CD4-positive, alpha-beta T cell (primary cell): ENCODE data around the gene MFSD12. TPM values are rescaled to one million over a fixed set of nuclear protein-coding genes. Genes with fewer than 3 reads are reported as not detected.
A peak's percentile ranks its signal among the peaks of the same experiment; 100 is the strongest.

ENCODE experiments used
- ATAC-seq: fragments of 200-7000 bp; cut with Tn5 transposase; one replicate; pipeline ENCODE4 v1.10.0; 2022; ENCODE audit warnings: mild to moderate bottlenecking; ENCODE audit not compliant: poor library complexity
- CTCF ChIA-PET: fragments of 350-600 bp; sonication (Branson Sonifier 250); formaldehyde crosslinking; loops from one replicate; lab custom pipeline; 2021; ENCODE audit warnings: antibody characterized with exemption, inconsistent platforms; lab: Charles Lee
- POLR2A ChIA-PET: fragments of 350-600 bp; sonication (Branson Sonifier 250); formaldehyde crosslinking; loops from one replicate; lab custom pipeline; 2021; ENCODE audit warnings: antibody characterized with exemption, inconsistent platforms; lab: Charles Lee
- DNase-seq, 14 experiments: peaks; one replicate each; pipeline ENCODE4 v3.0.0-alpha.2; 2013 to 2020; ENCODE audit warnings: mixed read lengths in 2 of 14
- H3K27ac ChIP-seq, 2 donors: one replicate each; pipeline versions ENCODE4 v1.5.1 to v1.7.0; 2013; ENCODE audit warnings: low read length in 2 of 2, low read depth in 1 of 2, mild to moderate bottlenecking in 1 of 2
- H3K27me3 ChIP-seq, 2 experiments: 1 replicate in 1 of 2; 2 replicates in 1 of 2; pipeline versions ENCODE4 v1.6.1 to v1.7.0; 2013; ENCODE audit warnings: low read length in 2 of 2, control low read depth in 1 of 2, mild to moderate bottlenecking in 1 of 2, moderate library complexity in 1 of 2; ENCODE audit not compliant: insufficient read depth in 2 of 2, control insufficient read depth in 1 of 2
- H3K36me3 ChIP-seq: one replicate; pipeline ENCODE4 v1.6.1; 2013; ENCODE audit warnings: low read length, control low read depth; ENCODE audit not compliant: insufficient read depth
- H3K4me1 ChIP-seq: one replicate; pipeline ENCODE4 v1.6.1; 2013; ENCODE audit warnings: low read length, control low read depth; ENCODE audit not compliant: insufficient read depth
- H3K4me3 ChIP-seq: one replicate; pipeline ENCODE4 v1.5.1; 2013; ENCODE audit warnings: mild to moderate bottlenecking, low read length, moderate library complexity
- H3K9me3 ChIP-seq, 2 experiments: 1 replicate in 1 of 2; 2 replicates in 1 of 2; pipeline versions ENCODE4 v1.6.1 to v1.7.0; 2013; ENCODE audit warnings: low read length in 2 of 2, mild to moderate bottlenecking in 2 of 2, control low read depth in 1 of 2, moderate library complexity in 1 of 2; ENCODE audit not compliant: control insufficient read depth in 1 of 2, insufficient read depth in 1 of 2
- H3K27ac Mint-ChIP-seq: one replicate; pipeline ENCODE4 v1.8.0; 2020; ENCODE audit warnings: mixed read lengths
- H3K27me3 Mint-ChIP-seq: one replicate; pipeline ENCODE4 v1.8.0; 2021; ENCODE audit warnings: mixed read lengths
- H3K36me3 Mint-ChIP-seq: one replicate; pipeline ENCODE4 v1.8.0; 2021; ENCODE audit warnings: low read depth, mixed read lengths
- H3K4me1 Mint-ChIP-seq: one replicate; pipeline ENCODE4 v1.8.0; 2021; ENCODE audit warnings: low read depth, mixed read lengths
- H3K4me3 Mint-ChIP-seq: one replicate; pipeline ENCODE4 v1.8.0; 2020; ENCODE audit warnings: mild to moderate bottlenecking, mixed read lengths
- H3K9me3 Mint-ChIP-seq: one replicate; pipeline ENCODE4 v1.8.0; 2020; ENCODE audit warnings: mixed read lengths
- CTCF ChIP-seq: fragments of 200-600 bp; IDR thresholded peaks from one replicate; pipeline ENCODE4 v1.8.0; 2022; ENCODE audit warnings: antibody characterized with exemption, mild to moderate bottlenecking
- intact Hi-C, 2 experiments: fragments of 100-400 bp; cut with DNase I in 1 of 2; cut with micrococcal nuclease in 1 of 2; formaldehyde crosslinking; loops; one replicate each; pipeline versions ENCODE4 v1.15.1 to v1.9.0; 2023 to 2025; cut with DNase I, micrococcal nuclease
- polyA plus RNA-seq, 2 donors: library from polyadenylated mRNA; unstranded; fragments of 120-200 nt; gene quantifications; one replicate each; pipeline ENCODE4 v1.2.1, GENCODE V29; 2013
- total RNA-seq, 174 experiments: library from RNA in 2 of 174; stranded (reverse) in 2 of 174; gene quantifications; one replicate each; pipeline ENCODE4 v1.2.3 and lab custom pipeline; 2021 to 2026

MFSD12 gene
- 10 to 100 TPM; 62.5 to 65.0 TPM for total RNA-seq
- polyA plus RNA-seq (2013, experiment 1 of 2) = 63.9 TPM
- polyA plus RNA-seq (2013, experiment 2 of 2) = 70.8 TPM
- total RNA-seq (lab: John Stamatoyannopoulos, UW) = 45.8 to 148 (median 85.1) reads per million in 172 experiments

DNA sequence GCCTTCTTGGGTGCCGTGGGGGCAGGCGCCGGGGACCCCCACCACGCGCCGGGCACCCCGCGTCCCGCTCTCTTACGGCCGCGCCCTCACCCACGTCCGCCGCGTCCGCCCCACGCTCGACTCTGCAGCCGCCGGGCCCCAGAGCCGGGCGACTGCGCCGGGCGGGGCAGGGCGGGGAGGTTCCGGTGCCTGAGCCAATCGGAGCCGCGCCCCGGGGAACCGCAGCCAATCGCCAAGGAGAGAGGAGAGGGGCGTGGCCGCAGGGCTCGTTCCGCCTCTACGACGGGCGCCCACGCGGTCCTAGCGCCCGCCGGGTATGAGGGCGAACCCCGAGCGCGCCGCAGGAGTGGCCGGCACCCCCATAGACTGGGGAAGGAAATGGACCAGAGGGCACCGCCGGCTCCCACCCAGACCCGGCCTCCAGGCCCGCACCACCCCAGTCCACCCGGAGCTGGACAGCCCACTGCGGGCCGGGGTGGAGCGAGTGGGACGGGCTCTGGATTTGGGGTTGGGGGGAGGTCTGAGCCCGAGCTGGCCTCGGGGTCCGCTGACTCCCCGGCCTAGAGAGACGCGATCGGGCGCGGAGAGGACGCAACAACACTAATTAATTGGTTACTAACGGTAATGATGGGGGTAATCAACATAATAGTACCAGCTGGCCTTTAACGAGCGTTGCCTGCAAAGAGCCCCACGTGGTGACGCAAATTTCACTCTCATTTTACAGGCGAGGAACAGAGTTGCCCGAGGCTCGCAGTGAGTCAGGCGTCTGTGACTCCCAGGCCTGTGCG is at the start of gene MFSD12:
MFSD12 (minus strand) TSS at position 126 of the 788 bp plus-strand sequence. CDS start 183 bp downstream, outside the sequence.
- CTCF ChIA-PET = interaction anchor here (0.6 to 3.4 kb wide), 3 partner anchors 12 to 28 kb away, joined by 4 to 33 read pairs (median 4); partner anchors contain the start of gene GIPC3
- H3K4me1 ChIP-seq = peaks cover 54% of the 10 kb centered on the region

GRCh38 chr19:3606690-3607289 is 49.4 kb upstream of the MFSD12 start, which contains the start of gene TBXA2R:
Gene TBXA2R, minus strand, starts transcription at chr19:3606875. Its CDS starts 6,241 bp downstream, at chr19:3600634.
- Mint-ChIP-seq H3K36me3 (peaks cover 7% of the 10 kb centered on the region), H3K27me3 (no peaks in the 10 kb centered on the region), H3K4me3 (peak within 1 kb of the TSS; percentile 73), H3K4me1 (peaks cover 14% of the 10 kb centered on the region), H3K27ac (no peak within 1 kb of the TSS), H3K9me3 (no peaks in the 10 kb centered on the region)
- intact Hi-C loops = loop anchor here in 1 of 2 experiments (1.0 kb wide), 1 partner anchor 61 kb away; no protein-coding TSS in a partner anchor
- POLR2A ChIA-PET = interaction anchor here (2.0 kb wide), 1 partner anchor 22 kb away, joined by 9 read pairs; the partner anchor contains the start of gene GIPC3
- CTCF ChIA-PET = no interaction called here
- no peak for TF ChIP-seq CTCF
- DNase-seq = peak in 12 of 14 experiments; percentile 28 to 72 (median 47)
- peaks cover 0 to 3% of the 10 kb centered on the region in 2 experiments for H3K27me3 ChIP-seq
- peaks cover 0 to 30% of the 10 kb centered on the region in 2 experiments for H3K9me3 ChIP-seq
- H3K27ac ChIP-seq = no peak within 1 kb of the TSS
- H3K4me3 ChIP-seq = peak within 1 kb of the TSS; percentile 49
- H3K4me1 ChIP-seq = peaks cover 40% of the 10 kb centered on the region
- peak; percentile 31 for ATAC-seq
- peaks cover 12% of the 10 kb centered on the region for H3K36me3 ChIP-seq

More for the DNA sequence above, at the start of gene MFSD12:
- no peak for TF ChIP-seq CTCF
- Histone ChIP-seq H3K27me3 (no peaks in the 10 kb centered on the region), H3K36me3 (no peaks in the 10 kb centered on the region), H3K27ac (peak within 1 kb of the TSS; percentile 45 to 71), H3K4me3 (peak within 1 kb of the TSS; percentile 84), H3K9me3 (no peaks in the 10 kb centered on the region)
- Mint-ChIP-seq H3K27me3 (no peaks in the 10 kb centered on the region), H3K27ac (peak within 1 kb of the TSS; percentile 93), H3K4me1 (peaks cover 33% of the 10 kb centered on the region), H3K36me3 (peaks cover 13% of the 10 kb centered on the region), H3K9me3 (no peaks in the 10 kb centered on the region), H3K4me3 (peak within 1 kb of the TSS; percentile 93)
- DNase-seq = peak; percentile 87 to 97 (median 94)
- POLR2A ChIA-PET = interaction anchor here (0.7 to 2.4 kb wide), 12 partner anchors 9 to 843 kb away, joined by 3 to 21 read pairs (median 4); partner anchors contain the start of genes CACTIN, GIPC3, MRPL54 and SH3GL1
- ATAC-seq = peak; percentile 77
- intact Hi-C loops = loop anchor here (1.0 kb wide), 3 partner anchors 15 to 70 kb away; partner anchors contain the start of genes HMG20B (in 2 of the 2) and FZR1 (in 1 of the 2)

DNA sequence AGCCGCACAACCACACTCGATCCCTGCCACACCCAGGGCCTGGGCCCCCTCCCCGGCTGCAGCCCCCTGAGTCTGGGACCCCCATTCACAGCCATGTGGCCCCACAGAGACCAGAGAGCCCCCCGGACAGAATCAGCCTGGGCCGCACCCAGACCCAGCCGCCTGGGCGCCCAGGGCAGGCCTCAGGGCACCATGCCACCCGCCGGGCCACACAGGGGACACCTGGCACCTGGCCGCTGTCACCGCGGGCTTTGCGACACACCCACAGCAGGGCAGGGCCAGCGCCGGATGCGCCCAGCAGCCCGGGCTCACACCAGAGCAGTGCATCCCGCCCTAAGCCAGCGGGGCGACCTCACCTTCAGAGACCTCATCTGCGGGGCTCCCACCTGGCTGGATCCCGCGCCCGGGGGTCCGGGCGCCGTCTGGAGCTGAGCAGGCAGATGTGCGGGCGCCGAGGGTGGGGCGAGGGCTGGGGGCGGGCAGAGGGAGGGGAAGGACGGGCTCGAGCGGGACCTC is 48.8 kb upstream of the MFSD12 start:
- no peak overlapping the region for H3K4me3 Mint-ChIP-seq
- no peak for TF ChIP-seq CTCF
- H3K9me3 Mint-ChIP-seq = no peaks in the 10 kb centered on the region
- no peaks in the 10 kb centered on the region for H3K27me3 Mint-ChIP-seq
- ATAC-seq = peak; percentile 43
- H3K27ac ChIP-seq = no peak overlapping the region
- DNase-seq = peak in 8 of 14 experiments; percentile 12 to 51 (median 38)
- CTCF ChIA-PET = no interaction called here
- H3K36me3 ChIP-seq = peaks cover 6% of the 10 kb centered on the region
- H3K4me1 Mint-ChIP-seq = peaks cover 14% of the 10 kb centered on the region
- intact Hi-C loops = loop anchor here in 1 of 2 experiments (1.0 kb wide), 1 partner anchor 61 kb away; no protein-coding TSS in a partner anchor
- H3K4me1 ChIP-seq = peaks cover 40% of the 10 kb centered on the region
- no peak overlapping the region for H3K27ac Mint-ChIP-seq
- H3K9me3 ChIP-seq = peaks cover 0 to 26% of the 10 kb centered on the region in 2 experiments
- POLR2A ChIA-PET = interaction anchor here (2.0 kb wide), 1 partner anchor 21 kb away, joined by 9 read pairs; the partner anchor contains the start of gene GIPC3
- H3K4me3 ChIP-seq = peak overlapping the region; percentile 49
- peaks cover 0 to 3% of the 10 kb centered on the region in 2 experiments for H3K27me3 ChIP-seq
- peaks cover 6% of the 10 kb centered on the region for H3K36me3 Mint-ChIP-seq
